KOPT-K1 (cell line): ENCODE data around the gene MACROD2.
"Not testable (repeated sequence)": the region's sequence is repeated elsewhere in the genome, so short reads cannot be mapped to it uniquely, and the experiment has no call there.

ENCODE experiments used
- H3K27ac ChIP-seq: fragments of 200-600 bp; sonication (generic); 2 replicates; pipeline ENCODE4 v1.5.1; 2016; ENCODE audit warnings: antibody characterized with exemption, mild to moderate bottlenecking, low read depth, low read length; ENCODE audit not compliant: poor library complexity, severe bottlenecking
- H3K36me3 ChIP-seq: fragments of 200-600 bp; sonication (generic); 2 replicates; pipeline ENCODE4 v1.5.1; 2017; ENCODE audit warnings: antibody characterized with exemption, mild to moderate bottlenecking, low read length, moderate library complexity; ENCODE audit not compliant: insufficient read depth
- H3K9me3 ChIP-seq: fragments of 200-600 bp; sonication (generic); 2 replicates; pipeline ENCODE4 v1.5.1; 2017; ENCODE audit warnings: antibody characterized with exemption, low read length, mild to moderate bottlenecking; ENCODE audit not compliant: insufficient read depth, poor library complexity, severe bottlenecking

Gene MACROD2

DNA sequence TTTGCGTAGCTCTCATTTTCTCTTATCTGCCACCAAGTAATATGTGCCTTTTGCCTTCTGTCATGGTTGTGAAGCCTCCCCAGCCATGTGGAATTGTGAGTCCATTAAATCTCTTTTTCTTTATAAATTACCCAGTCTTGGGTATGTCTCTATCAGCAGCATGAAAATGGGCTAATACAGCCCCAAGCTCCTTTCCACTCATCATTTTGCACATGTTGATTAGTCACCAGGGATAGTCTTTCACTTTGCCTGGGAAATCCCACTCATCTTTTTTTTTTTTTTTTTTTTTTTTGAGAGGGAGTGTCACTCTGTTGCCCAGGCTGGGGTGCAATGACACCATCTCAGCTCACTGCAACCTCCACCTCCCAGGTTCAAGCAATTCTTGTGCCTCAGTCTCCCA, 1541.9 kb downstream of the MACROD2 start:
- not testable (repeated sequence) for H3K9me3 ChIP-seq, H3K27ac ChIP-seq, H3K36me3 ChIP-seq

GRCh38 chr20:15542655-15543054, 1547.3 kb downstream of the MACROD2 start:
- Histone ChIP-seq H3K27ac (no peak overlapping the region), H3K9me3 (peaks cover 4% of the 10 kb centered on the region), H3K36me3 (no peaks in the 10 kb centered on the region)

GRCh38 chr20:15544742-15545141, 1549.4 kb downstream of the MACROD2 start:
- peaks cover 4% of the 10 kb centered on the region for H3K9me3 ChIP-seq
- H3K27ac ChIP-seq = no peak overlapping the region
- no peaks in the 10 kb centered on the region for H3K36me3 ChIP-seq

DNA sequence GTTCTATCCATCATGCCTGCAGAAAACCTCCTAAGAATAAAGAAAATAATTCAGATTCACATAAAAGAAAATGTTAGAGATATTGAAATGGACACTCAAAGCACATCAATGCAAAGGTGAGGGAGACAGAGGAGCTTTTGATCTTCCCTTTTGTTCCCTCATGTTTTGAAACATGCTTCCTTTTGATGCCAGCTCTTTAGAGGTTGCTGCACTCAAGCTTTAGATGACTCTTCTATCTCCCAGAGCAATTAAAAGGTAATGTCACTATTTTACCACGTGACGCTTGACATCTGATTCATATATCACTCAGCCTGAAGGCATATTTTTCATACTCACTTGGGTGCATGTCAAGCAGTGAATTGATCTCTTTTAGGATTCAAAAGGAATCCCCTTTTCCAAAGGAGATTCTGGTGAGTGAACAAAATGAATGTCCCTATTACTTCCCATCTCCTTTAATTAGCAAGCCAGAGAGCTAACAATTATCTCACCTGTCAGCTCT, 1551.3 kb downstream of the MACROD2 start:
- no peak overlapping the region for H3K27ac ChIP-seq
- H3K36me3 ChIP-seq = no peaks in the 10 kb centered on the region
- peaks cover 4% of the 10 kb centered on the region for H3K9me3 ChIP-seq

- H3K27ac ChIP-seq = no peak overlapping the region
- H3K9me3 ChIP-seq = peaks cover 5% of the 10 kb centered on the region
- no peaks in the 10 kb centered on the region for H3K36me3 ChIP-seq
Measured at GRCh38 chr20:15547119-15547518, 1551.8 kb downstream of the MACROD2 start.

GRCh38 chr20:15550116-15550870, 1555.0 kb downstream of the MACROD2 start:
- H3K36me3 ChIP-seq = no peaks in the 10 kb centered on the region
- H3K9me3 ChIP-seq = peaks cover 10% of the 10 kb centered on the region
- H3K27ac ChIP-seq = no peak overlapping the region

DNA sequence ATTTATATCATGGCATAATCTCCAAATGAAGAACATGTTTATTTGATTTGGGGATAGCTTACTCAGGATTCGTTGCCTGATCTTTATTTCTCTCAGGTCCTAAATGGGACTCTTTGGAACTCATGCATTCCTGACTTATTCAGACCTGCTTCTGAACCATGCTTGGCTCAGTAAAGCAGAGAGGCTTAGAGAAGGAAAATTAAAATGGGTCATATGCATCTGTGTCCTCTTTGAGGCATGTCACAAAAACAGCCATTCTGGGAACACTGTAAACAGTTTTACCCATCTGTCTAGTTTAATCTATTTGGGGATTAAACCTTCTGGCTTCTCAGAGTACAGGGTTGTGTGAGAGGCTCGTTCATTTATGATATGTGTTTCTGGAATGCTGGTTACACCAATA, 1560.6 kb downstream of the MACROD2 start:
- Histone ChIP-seq H3K9me3 (peaks cover 10% of the 10 kb centered on the region), H3K27ac (no peak overlapping the region), H3K36me3 (no peaks in the 10 kb centered on the region)

DNA sequence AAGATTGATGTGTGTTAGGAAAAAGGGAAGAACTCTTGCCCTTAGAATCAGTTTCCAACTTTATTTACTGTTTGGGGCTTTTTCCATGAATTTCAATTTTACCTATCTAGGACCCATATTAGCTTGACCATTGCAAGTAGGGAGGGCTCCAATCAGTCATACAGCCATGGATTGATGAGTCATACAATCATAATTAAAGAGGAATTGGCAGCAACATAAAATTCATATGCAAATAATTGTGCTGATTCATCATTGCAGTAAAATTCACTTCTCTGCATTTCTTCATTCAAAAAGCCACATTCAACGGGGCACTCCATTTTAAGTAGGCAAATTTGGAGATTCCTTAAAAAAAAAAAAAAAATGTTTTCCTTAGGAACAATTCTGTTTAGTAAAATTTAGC, 1561.6 kb downstream of the MACROD2 start:
- Histone ChIP-seq H3K9me3 (peaks cover 10% of the 10 kb centered on the region), H3K27ac (no peak overlapping the region), H3K36me3 (no peaks in the 10 kb centered on the region)

DNA sequence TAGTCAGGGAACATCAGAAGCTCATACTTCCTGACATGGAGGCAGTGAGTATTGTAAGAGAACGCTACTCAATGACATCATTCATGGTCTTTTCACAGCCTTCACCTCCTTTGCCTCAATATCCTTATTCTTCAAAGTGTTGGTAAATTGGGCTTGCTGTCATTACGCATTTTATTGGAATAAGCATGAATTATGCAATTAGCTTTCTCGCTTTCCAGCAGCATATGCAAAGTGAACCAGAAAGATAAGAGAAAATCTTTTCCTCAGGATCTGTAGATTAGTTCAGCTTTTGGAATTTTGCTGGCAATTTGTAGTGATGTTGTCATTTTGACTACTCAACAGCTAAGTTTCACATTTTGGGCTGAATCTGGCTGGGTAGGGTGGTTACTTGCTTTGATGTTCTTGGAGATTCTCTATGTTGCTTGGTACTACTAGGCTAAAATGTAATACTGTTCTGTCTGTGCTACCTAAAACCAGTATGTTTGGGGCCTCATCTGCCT, 1565.8 kb downstream of the MACROD2 start:
- Histone ChIP-seq H3K9me3 (no peaks in the 10 kb centered on the region), H3K36me3 (no peaks in the 10 kb centered on the region), H3K27ac (no peak overlapping the region)

DNA sequence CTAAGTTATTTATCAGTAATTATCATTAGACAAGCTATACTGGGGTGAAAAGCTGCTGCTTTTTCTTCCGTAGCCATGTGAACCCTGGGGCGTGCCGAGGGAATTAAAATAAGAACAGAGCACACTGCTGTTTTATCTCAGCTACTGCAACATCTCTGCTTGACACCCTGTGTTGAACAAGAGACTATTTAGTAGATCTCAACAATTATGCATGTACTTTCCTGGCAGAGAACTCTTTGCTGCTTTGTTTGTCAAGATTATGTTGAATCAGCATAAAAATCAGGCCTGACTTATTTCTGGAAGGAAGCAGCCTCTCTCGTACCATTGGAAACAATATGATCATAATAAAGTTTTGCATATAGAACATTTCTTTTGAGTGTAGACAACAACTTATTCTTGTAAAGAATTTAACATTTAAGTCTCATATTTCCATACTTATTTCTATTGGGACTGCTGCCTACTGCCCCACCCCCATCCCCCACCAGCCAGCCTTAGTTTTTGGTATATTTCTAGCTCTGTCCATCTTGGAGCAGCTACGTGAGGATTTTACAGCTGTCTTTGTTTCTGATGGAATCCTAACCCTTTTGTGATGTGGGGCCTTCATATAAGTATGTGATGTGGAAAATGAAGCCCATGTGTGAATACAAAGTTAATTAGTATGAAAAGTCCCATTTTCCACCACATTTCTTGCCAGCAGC, 1566.5 kb downstream of the MACROD2 start:
- no peak overlapping the region for H3K27ac ChIP-seq
- no peaks in the 10 kb centered on the region for H3K36me3 ChIP-seq
- no peaks in the 10 kb centered on the region for H3K9me3 ChIP-seq

DNA sequence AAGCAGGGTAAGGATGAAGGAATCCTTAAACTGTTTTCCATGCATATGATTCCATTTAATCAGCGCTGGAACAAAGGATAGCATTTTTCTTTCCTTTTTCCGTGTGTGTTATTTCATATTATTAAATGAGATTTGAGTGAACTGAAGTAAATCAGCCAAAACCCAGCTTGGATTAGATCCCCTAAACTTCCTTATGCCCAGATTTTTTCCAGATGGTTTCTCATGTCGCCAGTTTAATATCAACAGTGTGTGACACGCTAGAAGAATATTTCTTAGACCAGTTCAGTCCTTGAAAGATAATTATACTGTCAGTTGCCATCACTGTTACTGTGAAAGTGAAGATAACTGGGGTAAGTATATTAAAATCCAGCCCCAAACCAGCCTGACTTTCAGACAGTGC, 1568.5 kb downstream of the MACROD2 start:
- Histone ChIP-seq H3K9me3 (no peaks in the 10 kb centered on the region), H3K27ac (no peak overlapping the region), H3K36me3 (no peaks in the 10 kb centered on the region)

- H3K9me3 ChIP-seq = no peaks in the 10 kb centered on the region
- H3K27ac ChIP-seq = no peak overlapping the region
- no peaks in the 10 kb centered on the region for H3K36me3 ChIP-seq
Measured at GRCh38 chr20:15564981-15565380, 1569.7 kb downstream of the MACROD2 start.

DNA sequence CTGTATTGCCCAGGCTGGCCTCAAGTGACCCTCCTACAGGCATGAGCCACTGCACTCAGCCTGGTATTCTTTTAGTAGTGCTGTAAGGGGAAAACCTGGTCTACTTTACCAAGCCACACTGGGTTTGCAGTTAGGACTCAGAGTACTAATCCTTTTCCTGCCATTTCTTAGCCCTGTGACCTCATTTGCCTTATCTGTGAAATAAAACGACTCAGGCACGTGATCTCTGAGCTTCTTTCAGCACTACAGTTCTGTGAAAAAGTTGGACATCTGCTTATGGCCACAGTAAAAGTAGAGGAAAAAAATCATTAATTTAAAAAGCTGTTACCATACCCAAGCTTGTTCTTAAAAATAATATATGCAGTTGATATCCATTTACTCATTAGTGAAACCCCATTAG, 1570.5 kb downstream of the MACROD2 start:
- H3K27ac ChIP-seq = no peak overlapping the region
- H3K9me3 ChIP-seq = no peaks in the 10 kb centered on the region
- no peaks in the 10 kb centered on the region for H3K36me3 ChIP-seq

DNA sequence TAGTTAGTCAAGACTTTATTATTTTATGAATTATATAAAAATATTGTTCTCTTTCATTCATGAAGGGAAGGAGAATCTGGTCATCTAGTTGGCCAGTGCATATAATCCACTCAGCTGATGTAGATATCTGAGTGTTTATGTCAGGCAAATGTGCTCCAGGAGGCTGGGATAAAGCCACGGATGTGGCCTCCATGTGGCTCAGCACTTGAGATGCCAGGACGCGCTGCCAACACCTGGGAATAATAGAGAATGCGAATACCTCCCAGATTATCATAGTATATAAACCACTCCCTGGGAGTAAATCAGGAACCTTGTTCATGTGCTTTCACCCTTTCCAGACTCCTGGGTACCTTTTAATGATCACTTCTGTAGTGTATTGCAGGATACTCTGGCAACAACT, 1571.9 kb downstream of the MACROD2 start:
- no peaks in the 10 kb centered on the region for H3K9me3 ChIP-seq
- H3K27ac ChIP-seq = no peak overlapping the region
- no peaks in the 10 kb centered on the region for H3K36me3 ChIP-seq

DNA sequence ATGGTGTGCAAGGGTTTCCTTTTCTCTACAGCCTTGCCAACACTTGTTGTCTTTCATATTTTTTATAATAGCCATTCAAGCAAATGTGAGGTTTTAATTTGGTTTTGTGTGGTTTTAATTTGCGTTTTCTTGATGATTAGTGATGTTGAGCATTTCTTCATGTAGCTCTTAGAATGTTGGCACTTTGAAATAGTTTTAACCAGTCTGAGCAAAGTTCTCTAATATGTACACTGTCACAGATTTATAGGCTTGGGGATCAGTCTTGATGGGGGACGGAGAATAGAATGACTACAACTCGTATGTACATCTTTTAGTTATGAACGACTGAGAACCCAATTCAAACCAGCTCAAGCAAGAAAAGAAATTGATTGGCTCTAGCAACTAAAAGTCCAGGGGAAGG, 1574.8 kb downstream of the MACROD2 start:
- H3K36me3 ChIP-seq = no peaks in the 10 kb centered on the region
- no peak overlapping the region for H3K27ac ChIP-seq
- no peaks in the 10 kb centered on the region for H3K9me3 ChIP-seq

DNA sequence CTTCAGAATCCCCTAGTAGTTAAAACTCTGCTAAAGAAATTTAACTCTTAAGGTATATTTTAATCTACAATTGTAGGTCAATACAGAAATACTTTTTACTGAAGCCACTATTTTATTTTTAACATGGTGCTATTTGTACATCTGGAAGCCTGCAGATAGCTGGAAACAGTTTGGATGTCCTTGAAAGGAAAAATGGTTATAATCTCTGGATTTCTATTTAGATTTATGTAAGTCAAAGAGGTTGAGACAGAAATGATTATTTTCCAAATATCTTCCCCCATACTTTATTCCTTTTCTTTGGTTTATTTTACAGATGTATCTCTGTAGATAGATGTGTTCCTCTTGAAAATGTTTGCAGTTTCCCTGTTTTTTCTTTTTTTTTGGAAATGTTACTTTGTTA, 1575.7 kb downstream of the MACROD2 start:
- H3K27ac ChIP-seq = no peak overlapping the region
- no peaks in the 10 kb centered on the region for H3K36me3 ChIP-seq
- H3K9me3 ChIP-seq = no peaks in the 10 kb centered on the region
